Heart left ventricle (tissue), 16 donors: ENCODE data around the gene POU1F1. TPM values are rescaled to one million over a fixed set of nuclear protein-coding genes. Genes with fewer than 3 reads are reported as not detected.

Source experiments
- ATAC-seq, 4 donors: fragments of 200-7000 bp; cut with Tn5 transposase; one replicate each; pipeline ENCODE4 v1.9.1; 2020 to 2022; ENCODE audit warnings: moderate library complexity in 4 of 4, mild to moderate bottlenecking in 3 of 4, moderate number of reproducible peaks in 1 of 4
- DNase-seq, 5 donors: peaks; one replicate each; pipeline ENCODE4 v3.0.0-alpha.2; 2020
- H3K27ac ChIP-seq, 12 donors: fragments of 200-600 bp; sonication (generic) in 4 of 12; one replicate each; pipeline versions ENCODE4 v1.5.0 to v1.8.0; 2016 to 2022; ENCODE audit warnings: mild to moderate bottlenecking in 2 of 12
- H3K27me3 ChIP-seq, 9 donors: fragments of 200-600 bp; sonication (generic) in 2 of 9; one replicate each; pipeline versions ENCODE4 v1.5.1 to v1.8.0; 2016 to 2022; ENCODE audit warnings: mild to moderate bottlenecking in 3 of 9
- H3K36me3 ChIP-seq, 9 donors: fragments of 200-600 bp; sonication (generic) in 2 of 9; one replicate each; pipeline versions ENCODE4 v1.5.0 to v1.8.0; 2018 to 2022; ENCODE audit warnings: mild to moderate bottlenecking in 2 of 9
- H3K4me1 ChIP-seq, 12 donors: fragments of 200-600 bp; sonication (generic) in 4 of 12; one replicate each; pipeline versions ENCODE4 v1.5.0 to v1.8.0; 2016 to 2022; ENCODE audit warnings: mild to moderate bottlenecking in 3 of 12
- H3K4me3 ChIP-seq, 12 donors: fragments of 200-600 bp; sonication (generic) in 4 of 12; one replicate each; pipeline versions ENCODE4 v1.5.0 to v1.8.0; 2017 to 2022; ENCODE audit warnings: mild to moderate bottlenecking in 9 of 12, moderate library complexity in 4 of 12
- H3K9me3 ChIP-seq, 12 donors: fragments of 200-600 bp; sonication (generic) in 4 of 12; one replicate each; pipeline versions ENCODE4 v1.5.0 to v1.8.0; 2016 to 2022; ENCODE audit warnings: mild to moderate bottlenecking in 1 of 12
- CTCF ChIP-seq, 12 donors: fragments of 200-600 bp; sonication (generic) in 4 of 12; IDR thresholded peaks; one replicate each; pipeline versions ENCODE4 v1.5.0 to v1.8.0; 2018 to 2022; ENCODE audit warnings: antibody characterized with exemption in 12 of 12, mild to moderate bottlenecking in 5 of 12
- POLR2A ChIP-seq, 2 donors: fragments of 450-650 bp; IDR thresholded peaks; one replicate each; pipeline ENCODE4 v1.6.1; 2017; ENCODE audit warnings: antibody characterized with exemption in 2 of 2, mild to moderate bottlenecking in 2 of 2, moderate library complexity in 2 of 2
- WGBS, 4 donors: extraction: QIAGEN DNeasy Blood & Tissue Kit in 2 of 4; methylation state at CpG; one replicate each; pipeline versions ENCODE4 v1.1.5 to v1.1.7; 2013 to 2018; 5-methylcytosine and 5-hydroxymethylcytosine counted together
- intact Hi-C, 10 donors: fragments of 100-400 bp; cut with DNase I; formaldehyde crosslinking; loops; one replicate each; pipeline versions ENCODE4 v1.11.1 to v1.14.2; 2022
- polyA plus RNA-seq, 2 donors: library from polyadenylated mRNA; stranded (reverse); fragments of 200-250 nt; gene quantifications; one replicate each; pipeline ENCODE4 v1.2.3, GENCODE V29; 2013
- total RNA-seq, 9 donors: library from RNA; depleted of rRNA in 2 of 9; stranded (reverse); fragments of >200 nt in 2 of 9; fragmentation: NEBNext Ultra II Directional in 3 of 9; extraction: Animal tissue kit (Norgen Biotek cat#: 25700) in 3 of 9; gene quantifications; one replicate each; pipeline versions ENCODE4 v1.1.0 to v1.2.4, GENCODE V29; 2016 to 2023
- donor health status: ischemic (EF 13 %, LVEDD 7.1; RV severe dilation, severe dysfunction).
- donor health status: healthy with polysubstance abuse.
- donor health status: DM: no; HTN: yes; CAD: no.
- donor health status: DM: no; HTN: no; CAD: no.
- donor health status: ischemic (EF 25% LVEDD 6.9; RV normal size, moderate dysfunction).
- donor health status: ischemic (EF 25% LVEDD 5.7; RV mildly dilated, moderate dysfunction).
- donor health status: healthy.
- donor health status: DM: yes; HTN: yes; CAD: no.
- donor health status: ischemic (EF 35%, LVEDD 5.7; RV mildly dilated, moderate dysfunction).
- donor health status: nonischemic (EF 11% LVEDD 7.7; RV severe dilation, severe dysfunction).
- donor health status: DM: yes; HTN: yes; CAD: no.
- donor health status: PGD.
- donor health status: ischemic (EF 29% LVEDD 5.4; RV normal size, mild dysfunction).
- donor health status: nonischemic (EF 23%, LVEDD 6.1; RV moderate dilation, normal function).

Gene POU1F1
- total and polyA plus RNA-seq, 11 donors, result not detected

GRCh38 chr3:87228316-87228715 lies 48.1 kb downstream of the POU1F1 start:
- no peak for TF ChIP-seq POLR2A (IDR thresholded peaks at IDR 0.05)
- TF ChIP-seq CTCF (IDR thresholded peaks at IDR 0.05), result no peak

GRCh38 chr3:87227835-87228144 lies 48.6 kb downstream of the POU1F1 start:
- no peak for DNase-seq
- ATAC-seq, result no peak
- no peaks in the 10 kb centered on the region for H3K36me3 ChIP-seq
- WGBS, 4 donors, result 0 to 1% (median 0%) methylated on average over 3 of the region's 3 CpGs
- peak overlapping the region; percentile 65 to 98 (median 92) for H3K4me3 ChIP-seq
- TF ChIP-seq CTCF (IDR thresholded peaks at IDR 0.05) (no peak), POLR2A (IDR thresholded peaks at IDR 0.05) (no peak)
- H3K4me1 ChIP-seq, result peaks cover 0 to 38% (median 20%) of the 10 kb centered on the region in 12 donors
- no peaks in the 10 kb centered on the region for H3K9me3 ChIP-seq
- intact Hi-C loops, result no loop called here
- H3K27me3 ChIP-seq, result no peaks in the 10 kb centered on the region
- peak overlapping the region in 11 of 12 donors; percentile 67 to 97 (median 92) for H3K27ac ChIP-seq

More at GRCh38 chr3:87228316-87228715, 48.1 kb downstream of the POU1F1 start:
- no peaks in the 10 kb centered on the region for H3K9me3 ChIP-seq
- peaks cover 0 to 39% (median 20%) of the 10 kb centered on the region in 12 donors for H3K4me1 ChIP-seq
- H3K27me3 ChIP-seq, result no peaks in the 10 kb centered on the region
- peak overlapping the region in 11 of 12 donors; percentile 65 to 98 (median 93) for H3K4me3 ChIP-seq
- 9 to 22% (median 16%) methylated on average over 1 of the region's 1 CpG for WGBS, 4 donors
- ATAC-seq (no peak), DNase-seq (no peak)
- no peak overlapping the region for H3K27ac ChIP-seq
- intact Hi-C loops, result no loop called here
- H3K36me3 ChIP-seq, result no peaks in the 10 kb centered on the region

- intact Hi-C loops, result no loop called here
- no peaks in the 10 kb centered on the region for H3K27me3 ChIP-seq
- H3K9me3 ChIP-seq, result no peaks in the 10 kb centered on the region
- H3K27ac ChIP-seq, result peak within 1 kb of the TSS; percentile 67 to 97 (median 92)
- H3K36me3 ChIP-seq, result no peaks in the 10 kb centered on the region
- TF ChIP-seq POLR2A (IDR thresholded peaks at IDR 0.05) (peak in 1 of 2 donors; percentile 82), CTCF (IDR thresholded peaks at IDR 0.05) (no peak)
- peak within 1 kb of the TSS; percentile 65 to 98 (median 92) for H3K4me3 ChIP-seq
- ATAC-seq (peak; percentile 98 to 99 (median 98)), DNase-seq (peak; percentile 91 to 96 (median 95))
- WGBS, 4 donors, result 0 to 1% (median 0%) methylated on average over 39 to 59 of the region's 59 CpGs
- H3K4me1 ChIP-seq, result peaks cover 0 to 37% (median 18%) of the 10 kb centered on the region in 12 donors
Observed at GRCh38 chr3:87227104-87227834, 49.1 kb downstream of the POU1F1 start, which contains the start of gene CHMP2B. CHMP2B (plus strand) TSS chr3:87227309; CDS start chr3:87227523, 214 bp downstream.

GRCh38 chr3:87225659-87226058 lies 50.7 kb downstream of the POU1F1 start:
- Histone ChIP-seq H3K27me3 (no peaks in the 10 kb centered on the region), H3K4me3 (peak overlapping the region in 3 of 12 donors; percentile 65 to 98 (median 80)), H3K9me3 (no peaks in the 10 kb centered on the region), H3K36me3 (no peaks in the 10 kb centered on the region), H3K4me1 (peaks cover 0 to 32% (median 16%) of the 10 kb centered on the region in 12 donors), H3K27ac (no peak overlapping the region)
- ATAC-seq (no peak), DNase-seq (no peak)
- intact Hi-C loops, result no loop called here
- 48 to 69% (median 64%) methylated on average over 5 of the region's 5 CpGs for WGBS, 4 donors
- TF ChIP-seq CTCF (IDR thresholded peaks at IDR 0.05) (no peak), POLR2A (IDR thresholded peaks at IDR 0.05) (no peak)
